ENCODE results near the gene NT5E. TPM values are rescaled to one million over a fixed set of nuclear protein-coding genes. Genes with fewer than 3 reads are reported as not detected.

The NT5E gene
- total RNA-seq, 1 donor from 2014 or later: 31.2 TPM

GRCh38 chr6:85422996-85423395, 26.9 kb upstream of the NT5E start:
- no peak for DNase-seq

GRCh38 chr6:85424981-85425380, 24.9 kb upstream of the NT5E start:
- no peak for DNase-seq

- DNase-seq: no peak
These were observed 23.9 kb upstream of the NT5E start for GRCh38 chr6:85425997-85426396.

- no peak for DNase-seq
These were observed 21.4 kb upstream of the NT5E start for GRCh38 chr6:85428486-85428885.

GRCh38 chr6:85429346-85429745, 20.5 kb upstream of the NT5E start:
- no peak for DNase-seq

GRCh38 chr6:85431271-85431670, 18.6 kb upstream of the NT5E start:
- DNase-seq: no peak

GRCh38 chr6:85432554-85432953, 17.3 kb upstream of the NT5E start:
- no peak for DNase-seq

- peak; percentile 30 for DNase-seq
These were observed 14.0 kb upstream of the NT5E start for GRCh38 chr6:85435851-85436250.

- DNase-seq: peak; percentile 99
These were observed 13.5 kb upstream of the NT5E start for GRCh38 chr6:85436411-85436810.

- no peak for DNase-seq
These were observed 12.9 kb upstream of the NT5E start for GRCh38 chr6:85436939-85437495.

- DNase-seq: no peak
These were observed 6.3 kb upstream of the NT5E start for GRCh38 chr6:85443349-85444117.

GRCh38 chr6:85449388-85449817, 480 bp upstream of the NT5E start:
- DNase-seq: peak; percentile 62

- DNase-seq: no peak
These were observed 1.9 kb downstream of the NT5E start for GRCh38 chr6:85451565-85452306.

- peak; percentile 82 for DNase-seq
These were observed 2.6 kb downstream of the NT5E start for GRCh38 chr6:85452441-85452881.

- DNase-seq: no peak
These were observed 3.2 kb downstream of the NT5E start for GRCh38 chr6:85453052-85453451.

- no peak for DNase-seq
These were observed 3.6 kb downstream of the NT5E start for GRCh38 chr6:85453490-85453889.

- no peak for DNase-seq
These were observed 5.7 kb downstream of the NT5E start for GRCh38 chr6:85455471-85456026.

GRCh38 chr6:85456782-85457181, 6.9 kb downstream of the NT5E start:
- no peak for DNase-seq

GRCh38 chr6:85458184-85458583, 8.3 kb downstream of the NT5E start:
- no peak for DNase-seq

GRCh38 chr6:85458782-85459181, 8.9 kb downstream of the NT5E start:
- DNase-seq: peak; percentile 21

GRCh38 chr6:85459224-85459901, 9.5 kb downstream of the NT5E start:
- peak; percentile 90 for DNase-seq

GRCh38 chr6:85460154-85460920, 10.5 kb downstream of the NT5E start:
- DNase-seq: peak; percentile 45
